RWPE1 (cell line): ENCODE results near the gene HS6ST3.

ENCODE experiments used
- CTCF ChIA-PET: fragments of 350-600 bp; sonication (Branson Sonifier 250); formaldehyde crosslinking; extraction: SDS; loops from one replicate; lab custom pipeline; 2021; lab: Yijun Ruan, JAX
- POLR2A ChIA-PET: fragments of 400-600 bp; formaldehyde crosslinking; extraction: SDS; loops from one replicate; lab custom pipeline; 2020; ENCODE audit warnings: antibody characterized with exemption; ENCODE audit not compliant: low non-redundant PET; lab: Yijun Ruan, JAX
- DNase-seq: peaks from one replicate; pipeline ENCODE4 v3.0.0; 2012; ENCODE audit warnings: low spot score
- H3K27ac ChIP-seq: fragments of 450-650 bp; 2 replicates; pipeline ENCODE4 v1.5.1; 2017
- CTCF ChIP-seq: fragments of 450-650 bp; conservative IDR thresholded peaks from 2 replicates; pipeline ENCODE4 v1.5.1; 2017; ENCODE audit warnings: low read depth, mild to moderate bottlenecking

HS6ST3 gene

GRCh38 chr13:96880419-96880818 is 790.5 kb downstream of the HS6ST3 start:
- ChIA-PET POLR2A (no interaction called here), CTCF (interaction anchor here (0.6 kb wide), 1 partner anchor 27 kb away, joined by 6 read pairs; no protein-coding TSS in a partner anchor)
- H3K27ac ChIP-seq, result no peak overlapping the region
- TF ChIP-seq CTCF, result no peak
- DNase-seq, result no peak
